ENCODE data around the gene GSG1L.

- TF ChIP-seq ELF4 (IDR thresholded peaks at IDR 0.05) (no peak), LEF1 (IDR thresholded peaks at IDR 0.05; ENCODE audit: borderline replicate concordance) (no peak), L3MBTL2 (conservative IDR thresholded peaks at IDR 0.05) (no peak)
Measured at GRCh38 chr16:27911486-27911885, 152.0 kb downstream of the GSG1L start.
